ENCODE measurements around the gene PKD2L2.
"Not testable (repeated sequence)": the region's sequence is repeated elsewhere in the genome, so short reads cannot be mapped to it uniquely, and the experiment has no call there.

- TF ChIP-seq CTCF (conservative IDR thresholded peaks at IDR 0.05; ENCODE audit: low read depth, low read length); POLR2A (IDR thresholded peaks at IDR 0.05; ENCODE audit: low read depth, low read length); RFX5 (IDR thresholded peaks at IDR 0.05; ENCODE audit: low read depth, low read length); CEBPB (IDR thresholded peaks at IDR 0.05; ENCODE audit: low read depth, low read length); SMC3 (IDR thresholded peaks at IDR 0.05; ENCODE audit: low read depth, low read length); USF2 (IDR thresholded peaks at IDR 0.05; ENCODE audit: low read depth, low read length); BHLHE40 (IDR thresholded peaks at IDR 0.05; ENCODE audit: low read depth, low read length); FOS (IDR thresholded peaks at IDR 0.05; ENCODE audit: low read depth, low read length); MAFK (IDR thresholded peaks at IDR 0.05; ENCODE audit: low read depth, low read length); MAZ (IDR thresholded peaks at IDR 0.05; ENCODE audit: borderline replicate concordance, low read depth, low read length); MXI1 (IDR thresholded peaks at IDR 0.05; ENCODE audit: borderline replicate concordance, low read depth, low read length); CHD1 (IDR thresholded peaks at IDR 0.05; ENCODE audit: low read depth, low read length); ELK1 (IDR thresholded peaks at IDR 0.05; ENCODE audit: borderline replicate concordance, low read depth, low read length); RAD21 (IDR thresholded peaks at IDR 0.05; ENCODE audit: low read length): not testable (repeated sequence)
These were observed 81.1 kb downstream of the PKD2L2 start for GRCh38 chr5:137970384-137970783.

Data from IMR-90 (cell line).